HG02981 (cell line): ENCODE data around the gene KATNIP.

Experiments
- ATAC-seq: cut with Tn5 transposase; IDR thresholded peaks from one replicate; pipeline ENCODE4 v1.9.1; 2021; ENCODE audit warnings: mild to moderate bottlenecking, moderate library complexity; ENCODE audit not compliant: unreplicated experiment

The KATNIP gene

DNA sequence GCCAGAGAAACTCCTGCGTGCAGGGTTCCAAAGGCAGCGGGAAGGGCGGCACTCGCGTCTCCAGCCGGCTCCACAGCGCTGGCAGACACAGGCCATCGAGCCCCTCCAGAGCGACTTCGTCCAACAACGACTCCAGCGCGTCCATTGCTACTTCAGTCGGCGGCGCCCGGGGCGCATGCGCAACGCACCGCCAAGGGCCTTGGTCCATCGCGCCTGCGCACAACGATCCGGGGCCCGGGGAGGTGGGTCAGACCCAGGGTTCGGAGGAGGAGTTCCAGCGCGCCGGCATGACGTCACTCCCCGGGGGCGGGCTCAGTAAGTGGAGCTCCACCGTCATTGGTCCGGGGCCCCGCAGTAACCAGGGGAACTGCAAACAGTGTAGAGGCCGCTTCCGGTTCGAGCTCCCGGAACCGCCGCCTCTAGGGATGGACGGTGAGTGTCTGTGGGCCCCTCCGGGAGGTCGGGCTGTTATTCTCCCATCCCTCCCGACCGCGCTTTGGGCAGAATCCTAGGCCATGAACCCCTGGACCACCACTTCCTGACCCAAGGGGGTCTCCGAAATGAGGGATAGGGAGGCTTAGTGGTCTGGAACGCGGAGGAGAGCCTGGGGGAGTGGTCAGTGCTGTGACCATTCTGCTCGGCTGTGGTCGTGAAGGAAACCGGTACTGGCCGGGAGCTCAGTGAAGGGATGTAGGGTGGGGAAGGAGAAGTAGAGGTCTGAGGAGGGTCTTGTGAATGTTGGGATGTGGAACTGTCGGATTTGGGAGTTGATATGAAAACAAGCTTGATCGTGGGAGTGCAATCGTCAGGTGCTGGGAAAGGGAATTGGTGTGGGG is at the start of gene KATNIP, which contains the start of gene GTF3C1:
KATNIP (plus strand) TSS at position 399 of the 836 bp plus-strand sequence; CDS start at position 426, 27 bp downstream.
GTF3C1 (minus strand) TSS at position 168 of the 836 bp plus-strand sequence; CDS start at position 145, 23 bp downstream.
- ATAC-seq = peak; percentile 96

DNA sequence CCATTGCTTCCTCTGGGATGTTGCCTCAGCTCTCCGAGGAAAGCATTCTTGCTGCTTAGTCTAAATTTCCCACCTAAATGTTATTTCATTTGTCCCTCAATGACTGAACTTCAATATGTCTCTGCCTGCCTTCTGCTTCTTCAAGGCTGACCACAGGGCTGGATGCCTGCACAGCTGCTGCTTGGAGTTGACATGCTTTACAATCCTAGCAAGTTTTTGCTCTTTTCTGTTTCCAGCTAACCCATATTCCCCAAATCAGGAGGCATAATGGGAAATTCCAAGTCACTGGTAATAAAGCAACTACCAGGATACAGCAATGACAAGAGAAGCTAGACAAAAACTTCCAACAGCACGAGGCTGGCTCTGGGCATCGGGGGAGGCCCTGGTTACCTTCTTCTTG is 49.1 kb upstream of the KATNIP start:
- ATAC-seq = no peak

DNA sequence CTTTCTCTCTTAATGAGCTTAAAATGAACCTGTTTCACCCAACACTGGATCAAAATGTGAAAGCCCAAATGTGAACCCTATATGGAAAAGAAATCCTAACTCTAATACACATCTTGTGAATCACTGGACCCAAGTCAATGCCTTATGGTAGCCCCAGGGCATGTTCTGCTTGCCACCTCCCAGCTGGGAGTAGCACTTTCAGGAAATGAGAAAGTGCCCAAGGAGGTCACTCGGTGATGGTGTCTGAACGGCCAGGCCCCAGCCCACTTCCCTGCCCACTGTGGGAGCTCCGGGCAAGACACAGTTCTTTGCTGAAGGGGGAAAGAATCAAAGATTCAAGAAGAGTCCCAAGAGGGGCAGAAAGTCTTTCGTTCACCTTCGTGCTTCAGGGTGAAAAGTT is 46.3 kb upstream of the KATNIP start:
- ATAC-seq = no peak

DNA sequence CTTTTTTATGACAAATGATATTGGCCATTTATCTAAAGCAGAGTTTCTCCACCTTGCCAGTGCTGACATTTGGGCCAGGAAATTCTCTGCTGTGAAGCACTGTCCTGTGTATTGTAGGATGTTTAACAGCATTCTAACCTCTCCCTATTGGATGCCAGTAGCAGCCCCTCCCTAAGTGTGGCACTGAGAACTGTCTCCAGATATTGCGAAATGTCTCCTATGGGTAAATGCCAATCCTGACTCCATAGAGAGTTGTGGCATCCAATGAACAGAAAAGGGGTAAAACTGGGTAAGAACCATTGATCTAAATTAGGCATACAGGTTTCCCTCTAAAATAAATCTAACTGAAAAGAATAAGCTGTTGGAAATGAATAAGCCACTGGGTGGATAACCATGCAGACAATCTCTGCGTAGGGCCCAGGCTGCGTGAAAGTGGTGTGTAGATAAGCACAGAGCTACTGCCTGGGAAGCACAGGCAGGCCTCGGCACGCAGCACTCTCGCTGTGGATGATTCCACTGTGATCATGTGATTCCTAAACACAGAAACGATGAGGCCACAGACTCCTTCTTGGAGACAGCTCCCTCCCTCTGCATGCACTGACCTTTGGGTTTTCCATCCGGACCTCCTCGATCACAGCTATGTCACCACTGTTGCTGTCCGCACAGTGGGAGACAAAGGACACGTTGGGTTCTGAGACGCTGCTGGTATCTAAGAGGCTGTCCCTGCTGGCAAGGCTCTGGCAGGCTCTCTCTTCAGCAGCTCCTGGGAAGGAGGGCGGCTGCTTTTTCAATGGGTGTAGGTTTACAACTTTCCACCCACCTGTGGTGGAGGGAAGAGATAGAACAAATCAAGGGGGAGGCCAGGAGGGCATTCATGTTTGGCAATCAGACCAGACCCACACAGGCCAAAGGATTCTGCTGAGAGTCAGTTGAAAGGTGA is 44.4 kb upstream of the KATNIP start:
- ATAC-seq = no peak

DNA sequence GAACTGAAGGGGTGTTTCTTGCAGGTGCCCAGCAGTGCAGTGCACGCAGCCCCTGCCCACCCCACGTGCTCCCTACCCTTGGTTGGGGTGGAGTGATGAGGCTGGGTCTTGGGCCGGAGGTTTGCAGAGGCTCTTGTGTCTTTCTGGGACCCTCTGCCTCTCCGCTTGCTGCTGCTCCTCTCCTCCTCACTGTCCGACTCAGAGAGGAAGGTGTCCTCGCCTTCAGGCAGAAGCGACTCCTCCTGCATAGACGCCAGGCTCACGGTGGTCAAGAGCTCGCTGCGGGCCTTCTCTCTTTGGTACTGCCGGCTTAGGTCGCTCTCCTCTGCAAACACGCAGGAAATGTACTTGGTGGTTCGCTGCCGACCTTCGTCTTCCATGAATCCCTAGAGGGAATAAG is 43.2 kb upstream of the KATNIP start:
- no peak for ATAC-seq

DNA sequence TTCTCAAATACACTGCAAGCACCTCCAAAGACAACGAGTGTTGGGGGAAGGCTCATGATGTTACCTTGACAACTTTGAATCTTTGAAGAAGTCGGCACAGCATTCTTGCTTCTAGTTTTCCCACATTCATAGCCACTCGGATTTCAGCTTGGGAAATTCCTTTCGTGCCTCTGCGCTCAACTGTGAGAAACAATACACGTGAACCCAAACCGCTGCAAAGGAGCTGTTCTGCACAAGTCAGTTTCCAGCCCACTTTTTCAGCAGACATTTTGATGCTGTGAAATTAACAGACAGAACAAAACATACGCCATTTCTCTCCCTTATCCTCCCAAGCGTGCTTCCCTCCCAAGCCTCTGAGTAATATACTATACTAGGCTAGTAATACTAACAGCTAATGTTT is 41.5 kb upstream of the KATNIP start:
- ATAC-seq = no peak

DNA sequence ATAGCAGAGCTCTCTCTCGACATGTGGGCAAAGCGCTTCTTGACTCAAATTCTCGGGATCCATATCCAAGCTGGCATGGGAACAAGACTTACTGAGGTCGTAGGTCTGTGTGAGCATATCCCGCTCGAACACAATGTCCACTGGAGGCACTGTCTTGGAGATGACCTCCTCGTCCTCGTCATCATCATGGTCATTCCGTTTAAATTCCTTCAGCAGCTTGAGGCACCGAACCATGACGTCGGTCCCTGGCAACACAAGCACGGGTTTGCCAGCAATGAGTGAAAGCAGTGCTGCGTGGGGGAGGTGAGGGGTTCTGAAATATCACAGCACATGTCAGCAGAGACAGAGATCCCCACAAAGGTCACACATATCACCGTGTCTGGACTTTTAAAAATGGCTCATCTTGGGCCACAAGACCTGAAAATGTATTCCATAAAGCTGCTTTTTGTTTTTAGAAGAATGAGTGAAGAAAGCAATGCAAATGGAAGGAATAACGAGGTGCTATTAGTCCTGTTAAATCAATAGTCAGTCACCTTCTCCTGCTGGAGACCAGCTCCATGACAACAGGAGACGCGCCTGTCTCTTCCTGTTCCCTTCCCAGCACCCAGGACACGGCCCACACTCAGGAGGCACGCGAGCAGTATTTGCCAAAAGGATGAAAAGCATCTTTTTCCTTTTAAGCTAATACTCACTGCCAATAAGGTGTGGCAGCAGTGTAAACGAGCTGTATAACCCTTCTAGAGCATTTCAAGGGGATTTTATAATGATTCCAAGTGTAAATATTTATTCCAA is 38.1 kb upstream of the KATNIP start:
- ATAC-seq = no peak

DNA sequence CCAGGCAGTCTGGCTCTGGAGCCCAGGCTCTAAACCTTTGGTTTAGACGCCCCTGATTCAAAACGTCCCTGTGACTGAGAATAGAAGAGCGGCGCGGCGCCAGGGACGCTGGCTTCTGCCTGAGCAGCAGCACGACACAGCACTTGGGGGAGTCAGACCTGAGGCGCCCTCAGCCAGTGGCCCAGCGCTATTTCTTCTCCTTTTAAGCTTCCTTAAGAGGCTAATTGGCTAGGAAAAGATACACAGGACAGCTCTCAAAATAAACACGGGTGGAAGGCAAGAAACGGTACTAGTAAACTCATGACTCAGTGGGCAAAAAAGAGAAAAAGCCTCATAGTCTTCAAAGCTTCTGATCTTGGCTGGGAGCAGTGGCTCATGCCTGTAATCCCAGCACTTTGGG is 35.1 kb upstream of the KATNIP start:
- ATAC-seq = no peak

DNA sequence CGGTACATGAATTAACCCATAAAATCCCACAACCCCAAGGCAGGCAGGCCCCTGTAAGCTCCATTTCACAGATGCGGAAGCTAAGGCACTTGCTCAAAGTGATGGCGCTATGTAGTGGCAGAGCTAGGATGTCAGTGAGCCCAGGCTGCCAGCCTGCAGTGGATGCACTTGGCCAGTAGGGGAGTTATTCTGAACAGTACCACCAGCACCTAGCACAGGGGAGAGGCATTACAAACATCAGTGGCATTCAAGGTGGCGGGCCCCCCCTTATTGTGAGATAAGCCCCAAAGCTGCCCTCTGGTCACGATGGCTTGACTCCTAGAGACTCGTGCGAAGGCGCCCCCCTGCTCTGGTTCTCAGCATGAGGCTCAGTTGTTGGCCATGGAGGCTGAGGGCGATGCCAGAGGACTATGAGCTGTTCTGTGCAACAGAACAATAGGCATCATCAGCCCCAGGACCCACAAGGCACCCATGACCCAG is 34.0 kb upstream of the KATNIP start:
- ATAC-seq = peak; percentile 65

DNA sequence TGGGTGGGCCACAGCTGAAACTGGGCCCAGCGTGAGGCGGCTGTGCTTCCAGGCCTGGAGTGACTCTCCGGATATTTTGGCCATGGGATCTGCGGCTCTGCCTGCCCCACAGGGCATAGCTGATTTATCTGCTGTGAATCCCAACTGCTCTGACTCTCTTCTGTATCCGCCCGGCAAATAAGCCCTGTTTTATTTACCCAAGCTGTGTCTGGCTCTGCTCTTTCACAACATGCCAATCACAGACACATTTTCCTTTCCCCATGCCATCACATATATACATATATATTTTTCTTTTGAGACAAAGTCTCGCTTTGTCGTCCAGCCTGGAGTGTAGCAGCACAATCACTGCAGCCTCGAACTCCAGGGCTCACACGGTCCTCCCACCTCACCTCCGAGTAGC is 33.6 kb upstream of the KATNIP start:
- ATAC-seq = no peak

DNA sequence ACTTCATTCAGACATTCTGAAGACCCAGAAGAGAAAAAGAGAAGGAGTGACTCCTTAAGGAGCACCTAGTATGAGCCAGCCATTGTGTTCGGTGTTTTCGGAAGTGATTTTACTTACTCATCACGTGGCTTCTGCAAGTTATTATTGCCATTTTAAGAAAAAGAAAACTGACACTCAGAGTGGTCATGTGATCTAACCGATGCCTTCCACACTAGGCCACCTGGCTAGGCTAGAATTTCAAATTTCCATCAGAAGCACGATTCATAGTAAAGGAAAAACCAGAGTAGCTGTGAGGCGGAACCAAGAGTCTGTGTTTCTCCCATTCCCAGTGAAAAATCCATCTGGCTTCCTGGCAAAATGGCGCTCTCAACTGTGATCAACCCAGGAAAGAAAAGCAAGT is 32.3 kb upstream of the KATNIP start:
- ATAC-seq = no peak

DNA sequence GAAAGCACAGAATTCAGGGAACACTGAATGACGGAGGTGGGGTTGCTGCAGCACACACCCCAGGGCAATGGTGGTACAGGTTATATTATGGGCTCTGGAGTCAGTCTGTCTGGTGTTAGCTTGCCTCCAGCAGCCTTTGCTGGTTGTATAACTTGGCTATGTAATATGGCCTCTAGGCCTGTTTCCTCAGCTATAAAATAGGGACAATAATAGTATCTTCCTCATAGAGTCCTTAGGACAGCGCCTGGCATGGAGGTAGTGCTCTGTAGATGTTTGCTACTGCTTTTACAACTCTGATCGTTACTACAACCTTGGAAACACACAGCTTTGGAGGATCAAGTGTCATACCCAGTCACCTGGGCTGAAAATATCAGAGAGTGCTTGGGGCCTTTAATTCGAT is 31.7 kb upstream of the KATNIP start:
- ATAC-seq = no peak

DNA sequence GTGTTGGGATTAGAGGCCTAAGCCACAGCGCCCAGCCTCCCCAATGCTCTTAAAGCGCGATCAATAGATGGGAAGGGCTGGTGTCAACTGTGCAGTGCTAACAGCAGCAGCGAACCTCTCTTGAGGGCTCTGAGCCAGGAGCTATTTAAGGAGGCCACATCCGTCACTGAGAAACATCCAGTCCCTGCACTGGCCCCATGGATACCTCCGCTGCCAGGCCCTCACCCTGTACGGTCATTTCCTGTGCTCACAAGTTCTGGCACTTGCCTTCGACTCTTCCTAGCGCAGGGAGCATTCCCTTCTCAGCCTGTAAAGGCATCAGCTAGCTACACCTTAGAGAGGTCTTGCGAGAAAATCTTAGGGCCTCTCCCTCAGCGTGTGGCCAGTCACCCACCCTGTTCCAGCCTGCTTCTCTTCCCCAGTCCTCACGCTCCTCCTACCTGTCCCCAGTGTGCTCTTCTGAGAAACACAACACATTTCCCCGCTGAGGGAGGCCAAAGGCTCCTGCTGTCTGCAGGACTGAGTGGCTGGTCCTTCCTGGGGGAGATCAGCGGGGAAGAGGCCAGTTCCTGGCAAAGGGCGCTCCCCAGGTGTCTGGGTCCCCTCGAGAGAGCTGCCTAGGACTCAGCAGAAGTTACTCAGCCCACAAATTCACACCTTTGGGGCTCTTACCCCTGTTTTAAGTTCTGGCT is 28.8 kb upstream of the KATNIP start:
- no peak for ATAC-seq

DNA sequence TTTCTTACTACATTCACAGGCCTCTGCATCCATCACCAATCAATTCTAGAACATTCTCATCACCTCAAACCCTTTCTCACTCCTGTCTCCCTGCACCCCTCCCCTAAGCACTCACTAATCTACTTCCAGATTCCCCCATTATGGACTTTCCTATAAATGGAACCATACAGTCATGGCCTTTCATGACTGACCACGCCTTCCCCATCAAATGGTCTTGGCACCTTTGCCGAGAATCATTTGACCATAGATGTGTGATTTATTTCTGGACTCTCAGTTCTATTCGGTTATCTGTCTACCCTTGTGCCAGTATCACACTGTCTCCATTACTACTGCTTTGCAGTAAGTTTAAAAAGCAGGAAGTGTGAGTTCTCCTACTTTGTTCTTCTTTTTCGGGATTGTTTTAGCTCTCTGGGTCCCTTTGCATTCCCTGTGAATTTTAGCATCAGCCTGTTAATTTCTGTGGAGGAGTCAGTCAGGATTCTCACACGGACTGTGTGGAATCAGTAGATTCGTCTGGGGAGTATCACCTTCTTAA is 27.7 kb upstream of the KATNIP start:
- no peak for ATAC-seq

DNA sequence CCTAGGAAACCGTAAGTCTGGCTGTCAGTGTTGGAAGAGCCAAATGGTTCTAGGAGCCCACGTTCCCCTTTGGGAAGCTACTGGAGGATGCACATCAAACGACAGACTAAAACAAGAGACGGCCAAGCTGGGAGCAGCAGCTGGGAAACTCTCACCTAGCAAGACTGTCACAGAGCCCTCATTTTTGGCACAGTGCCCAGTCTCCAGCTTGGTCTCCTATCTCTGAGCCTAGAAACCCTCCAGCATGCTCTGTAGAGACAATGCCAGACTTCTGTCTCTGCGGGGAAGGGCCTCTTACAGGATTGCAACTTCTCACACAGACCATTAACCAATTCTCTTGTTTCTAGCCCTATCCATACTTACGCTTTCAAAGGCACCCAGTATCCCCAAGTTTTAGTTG is 23.8 kb upstream of the KATNIP start:
- ATAC-seq = no peak

DNA sequence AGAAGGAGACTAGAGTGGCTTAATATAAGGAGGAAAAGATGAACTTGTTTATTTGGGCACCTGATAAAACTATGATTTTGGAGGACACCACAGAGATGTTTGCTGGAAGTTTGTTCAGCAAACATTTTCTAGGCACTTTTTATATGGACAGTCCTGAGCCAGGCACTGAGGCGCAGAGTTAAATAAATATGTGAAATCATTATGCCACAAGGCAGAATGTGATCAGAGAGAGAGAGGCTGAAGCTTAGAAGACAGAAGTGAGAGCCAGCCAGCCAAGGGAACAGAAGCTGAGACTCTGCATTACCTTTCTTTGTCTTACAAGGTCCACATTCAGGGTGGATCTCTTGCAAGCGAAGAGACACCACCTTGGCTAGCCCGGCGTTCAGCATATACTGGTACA is 21.6 kb upstream of the KATNIP start:
- no peak for ATAC-seq

DNA sequence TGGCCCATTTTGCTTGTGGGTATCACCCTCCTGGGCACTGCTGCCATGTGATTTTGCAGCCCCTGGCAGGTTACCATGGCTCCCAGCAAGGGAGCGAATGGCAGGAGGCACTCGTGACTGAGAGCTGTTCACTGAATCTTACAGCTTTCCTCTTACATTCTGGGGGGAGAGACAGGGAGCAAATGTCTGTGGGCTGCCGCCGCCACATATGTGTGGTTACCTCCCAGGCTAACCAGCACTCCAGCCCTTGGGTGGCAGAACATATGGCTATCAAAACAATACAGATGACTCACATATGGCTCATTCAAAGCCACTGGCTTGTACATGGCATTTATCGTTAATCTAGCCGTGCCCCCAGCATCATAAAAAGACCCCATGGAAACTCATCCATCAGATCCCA is 20.0 kb upstream of the KATNIP start:
- no peak for ATAC-seq

DNA sequence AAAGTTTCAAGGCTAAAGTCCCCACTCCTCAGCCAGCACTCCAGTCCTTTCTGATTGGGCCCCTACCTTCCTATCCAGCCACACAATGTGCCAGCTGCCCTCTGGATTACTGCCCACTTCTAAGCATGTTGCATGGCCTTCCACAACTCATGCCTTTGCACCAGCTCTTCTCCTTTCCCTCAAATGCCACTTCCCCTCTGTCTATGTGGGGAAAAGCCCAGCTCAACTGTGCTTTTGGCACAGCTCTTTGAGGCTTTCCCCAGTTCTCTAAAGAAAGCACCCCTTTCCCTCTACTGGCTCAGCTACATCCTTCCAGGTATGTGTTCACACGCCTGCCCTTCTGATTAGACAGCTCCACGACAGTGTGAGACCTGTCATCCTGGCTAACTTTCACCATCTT is 18.8 kb upstream of the KATNIP start:
- ATAC-seq = no peak

DNA sequence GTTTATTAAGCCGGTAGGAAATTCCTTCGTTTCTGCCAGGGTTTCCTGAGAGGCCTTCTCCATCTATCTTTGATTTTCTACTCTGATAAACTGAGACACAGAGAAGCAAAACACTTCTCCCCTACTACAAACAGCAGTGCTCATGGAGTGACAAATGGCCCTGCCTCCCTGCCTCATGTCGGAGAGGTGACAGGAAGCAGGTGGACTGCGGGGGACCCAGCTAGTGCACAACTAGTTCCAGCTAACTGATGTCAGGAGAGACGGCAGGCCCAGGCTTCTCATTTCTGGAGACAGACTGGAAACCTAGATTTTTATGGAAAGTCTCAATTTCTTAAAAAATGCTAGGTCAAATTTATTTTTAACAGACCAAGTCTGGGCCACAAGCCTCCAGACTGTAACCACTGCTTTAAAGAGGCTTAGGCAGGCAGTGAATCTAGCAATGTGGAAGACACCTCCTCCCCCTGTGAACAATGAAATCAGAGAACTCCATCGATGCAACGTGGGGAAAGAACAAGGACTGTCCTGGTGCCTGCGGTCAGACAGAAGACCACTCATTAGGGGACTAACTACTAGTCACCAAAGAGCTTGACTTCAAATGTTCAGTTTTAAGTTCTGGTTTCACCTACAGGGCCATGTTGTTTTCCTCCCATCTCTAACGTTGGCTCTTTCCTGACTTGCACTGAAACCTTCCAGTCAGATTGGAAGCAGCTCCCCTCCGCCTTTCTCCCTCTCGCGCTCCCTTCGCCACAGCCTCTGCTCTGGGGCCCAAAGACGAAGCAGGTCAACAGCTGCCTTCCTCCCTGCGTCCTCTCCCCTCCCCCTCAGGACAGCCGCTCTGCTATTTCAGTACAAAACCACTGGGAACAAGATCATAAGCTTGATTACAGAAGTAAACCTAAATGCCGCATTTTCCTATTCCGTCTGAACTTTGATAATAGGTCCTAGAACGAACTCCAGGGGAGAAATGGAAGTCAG is 17.8 kb upstream of the KATNIP start:
- no peak for ATAC-seq
